Hepatocyte (in vitro differentiated cells): ENCODE measurements around the gene NANS.

Source experiments
- CTCF ChIP-seq: fragments of 200-600 bp; sonication (generic); IDR thresholded peaks from 2 replicates; pipeline ENCODE4 v1.5.1; 2016; ENCODE audit warnings: antibody characterized with exemption, mild to moderate bottlenecking; ENCODE audit not compliant: poor library complexity
- EZH2phosphoT487 ChIP-seq: fragments of 200-600 bp; sonication (generic); IDR thresholded peaks from one replicate; pipeline ENCODE4 v1.6.1; 2018; ENCODE audit warnings: antibody characterized with exemption, mild to moderate bottlenecking, low read depth, moderate library complexity; ENCODE audit not compliant: unreplicated experiment, severe bottlenecking

DNA sequence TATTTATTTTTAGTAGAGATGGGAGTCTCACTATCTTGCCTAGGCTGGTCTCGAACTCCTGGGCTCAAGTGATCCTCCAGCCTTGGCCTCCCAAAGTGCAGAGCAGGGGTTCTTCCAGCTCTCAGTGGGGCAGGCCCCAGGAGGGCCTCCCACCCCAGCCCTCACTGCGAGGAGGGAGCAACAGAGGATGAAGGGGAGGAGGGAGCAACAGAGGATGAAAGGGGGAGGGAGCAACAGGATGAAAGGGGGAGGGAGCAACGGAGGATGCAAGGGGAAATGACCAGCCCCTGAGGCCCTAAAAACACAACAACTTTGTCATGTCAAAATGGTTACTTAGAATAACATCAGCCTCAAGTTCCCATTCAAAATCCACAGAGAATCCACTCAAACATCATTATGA, 52.5 kb downstream of the NANS start:
- no peak for TF ChIP-seq EZH2phosphoT487
- no peak for TF ChIP-seq CTCF
